Mononuclear cell (primary cell): ENCODE measurements around the gene CCDC177. TPM values are rescaled to one million over a fixed set of nuclear protein-coding genes. Genes with fewer than 3 reads are reported as not detected.

Experiments
- H3K27me3 ChIP-seq: 2 replicates; pipeline ENCODE4 v1.6.0; 2011; ENCODE audit warnings: low read length, control low read depth; ENCODE audit not compliant: insufficient read depth
- H3K4me1 ChIP-seq: 2 replicates; pipeline ENCODE4 v1.5.1; 2011; ENCODE audit warnings: mild to moderate bottlenecking, low read length, control low read depth; ENCODE audit not compliant: insufficient read depth
- H3K4me3 ChIP-seq: 2 replicates; pipeline ENCODE4 v1.5.1; 2011; ENCODE audit warnings: mild to moderate bottlenecking, low read length, moderate library complexity
- H3K9me3 ChIP-seq: 2 replicates; pipeline ENCODE4 v1.5.1; 2011; ENCODE audit warnings: low read depth, mild to moderate bottlenecking, control low read depth, low read length
- total RNA-seq: library from RNA; depleted of rRNA; stranded (reverse); fragments of >200 nt; gene quantifications from one replicate; pipeline ENCODE4 v1.2.3, GENCODE V29; 2012

Gene CCDC177
- not detected for total RNA-seq

DNA sequence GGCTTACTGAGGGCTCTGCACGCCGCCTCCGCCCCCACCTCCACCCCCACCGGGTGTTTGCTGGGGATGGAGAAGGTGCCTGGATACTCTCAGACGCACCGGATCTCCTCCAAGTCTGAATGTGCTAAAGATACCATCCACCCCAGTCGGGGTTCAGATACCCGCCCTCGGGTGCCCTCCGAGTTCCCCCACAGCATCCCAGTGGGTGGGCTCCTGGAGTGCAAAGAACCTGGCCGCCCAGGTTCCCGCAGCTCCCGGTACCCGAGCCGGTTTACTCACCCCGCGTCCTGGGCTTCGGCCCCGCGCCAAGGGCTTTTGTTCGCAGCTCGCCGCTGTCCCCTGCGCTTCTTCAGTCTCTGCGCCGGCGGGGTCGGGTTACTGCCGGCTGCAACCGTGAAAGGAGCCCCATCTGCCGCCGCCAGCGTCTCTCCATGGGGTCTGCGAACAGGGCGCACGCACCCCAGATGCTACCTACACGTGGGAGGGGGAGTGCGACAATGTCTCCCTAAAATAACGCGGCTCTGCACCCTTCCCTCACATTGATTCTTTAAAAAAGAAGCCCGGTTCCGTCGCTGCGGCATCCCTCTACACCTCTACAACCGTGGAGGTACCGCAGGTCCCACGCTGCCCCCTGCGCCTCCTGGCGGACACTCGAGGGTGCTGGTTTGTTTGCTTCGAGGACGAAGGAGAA, at the start of gene CCDC177:
TSS of gene CCDC177 (minus strand) at position 609 of the 691 bp plus-strand sequence. CDS start 1,249 bp downstream, outside the sequence.
- peaks cover 28% of the 10 kb centered on the region for H3K4me1 ChIP-seq

DNA sequence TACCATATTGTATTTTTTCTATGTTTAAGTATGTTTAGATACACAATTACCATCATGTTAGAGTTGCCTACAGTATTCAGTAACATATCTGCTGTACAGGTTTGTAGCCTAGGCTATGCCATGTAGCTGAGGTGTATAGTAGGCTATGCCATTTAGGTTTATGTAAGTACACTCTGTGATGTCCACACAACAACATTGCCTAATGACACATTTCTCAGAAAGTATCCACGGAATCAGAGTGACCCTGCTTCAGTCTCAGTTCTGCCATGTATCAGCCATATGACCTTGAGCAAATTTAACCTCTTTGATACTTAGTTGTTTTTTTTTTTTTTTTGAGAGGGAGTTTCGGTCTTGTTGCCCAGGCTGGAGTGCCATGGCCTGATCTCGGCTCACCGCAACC, 49.5 kb upstream of the CCDC177 start:
- Histone ChIP-seq H3K4me1 (peaks cover 87% of the 10 kb centered on the region), H3K4me3 (no peak overlapping the region), H3K27me3 (no peaks in the 10 kb centered on the region), H3K9me3 (no peaks in the 10 kb centered on the region)

More for the DNA sequence above, at the start of gene CCDC177:
- Histone ChIP-seq H3K9me3 (no peaks in the 10 kb centered on the region), H3K4me3 (peak within 1 kb of the TSS; percentile 12), H3K27me3 (peaks cover 69% of the 10 kb centered on the region)

DNA sequence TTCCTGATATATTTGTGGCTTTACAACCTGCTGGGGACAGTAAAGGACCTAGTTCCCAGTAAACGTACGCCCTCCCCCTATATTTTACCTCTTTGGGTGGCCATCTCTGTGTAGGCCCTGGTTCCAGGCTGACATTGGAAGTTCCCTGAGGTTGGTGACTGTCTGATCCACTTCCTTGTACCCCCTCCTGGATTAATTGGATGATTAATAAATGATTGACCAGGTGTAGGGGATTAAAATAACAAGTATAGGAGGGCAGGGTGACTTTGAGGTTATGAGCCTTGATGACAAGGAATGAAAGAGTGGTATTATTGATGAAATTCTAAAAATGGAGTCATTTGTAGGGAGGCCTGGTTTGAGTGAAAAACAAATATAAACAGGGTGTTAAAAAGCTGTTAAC, 46.3 kb upstream of the CCDC177 start:
- Histone ChIP-seq H3K4me3 (no peak overlapping the region), H3K4me1 (peaks cover 89% of the 10 kb centered on the region), H3K9me3 (no peaks in the 10 kb centered on the region), H3K27me3 (no peaks in the 10 kb centered on the region)

DNA sequence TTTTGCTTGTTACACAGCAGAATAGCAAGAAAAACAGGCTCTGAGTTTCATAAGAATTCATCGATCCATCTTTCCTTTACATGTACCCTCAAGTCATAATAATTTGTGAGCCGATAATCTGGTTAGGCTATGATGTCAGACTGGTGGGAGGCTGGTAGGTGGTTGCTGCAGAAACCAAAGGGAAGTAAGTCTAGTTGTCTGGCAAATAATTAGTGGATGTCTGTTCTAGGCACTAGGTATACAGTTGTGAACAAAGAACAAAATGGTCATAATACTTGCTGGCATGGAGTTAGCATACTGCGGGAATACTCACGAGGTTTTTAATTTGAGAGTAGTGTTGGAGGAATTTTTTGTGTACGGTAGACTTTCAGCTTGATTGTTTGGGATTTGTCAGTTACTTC, 45.5 kb upstream of the CCDC177 start:
- Histone ChIP-seq H3K4me3 (no peak overlapping the region), H3K9me3 (no peaks in the 10 kb centered on the region), H3K4me1 (peaks cover 89% of the 10 kb centered on the region), H3K27me3 (no peaks in the 10 kb centered on the region)

DNA sequence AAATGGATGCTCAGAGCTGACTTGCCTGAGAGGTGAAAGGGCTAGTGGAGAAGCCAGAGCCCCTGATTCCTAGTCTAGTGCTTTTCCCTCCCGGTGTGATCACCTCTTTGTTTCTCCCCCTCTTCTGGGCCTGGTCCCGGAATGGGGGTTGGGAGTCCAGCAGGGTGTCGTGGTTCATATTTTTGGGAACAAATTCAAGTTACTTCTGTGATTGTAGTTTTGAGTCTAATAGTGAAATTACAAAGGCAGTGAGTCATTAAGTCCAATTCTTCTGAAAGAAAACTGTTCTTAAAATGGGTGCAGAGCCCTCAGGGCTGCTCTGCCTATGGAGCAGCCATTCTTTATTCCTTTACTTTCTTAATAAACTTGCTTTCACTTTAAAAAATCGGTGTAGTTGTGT, 44.3 kb upstream of the CCDC177 start:
- Histone ChIP-seq H3K4me3 (no peak overlapping the region), H3K4me1 (peaks cover 89% of the 10 kb centered on the region)

DNA sequence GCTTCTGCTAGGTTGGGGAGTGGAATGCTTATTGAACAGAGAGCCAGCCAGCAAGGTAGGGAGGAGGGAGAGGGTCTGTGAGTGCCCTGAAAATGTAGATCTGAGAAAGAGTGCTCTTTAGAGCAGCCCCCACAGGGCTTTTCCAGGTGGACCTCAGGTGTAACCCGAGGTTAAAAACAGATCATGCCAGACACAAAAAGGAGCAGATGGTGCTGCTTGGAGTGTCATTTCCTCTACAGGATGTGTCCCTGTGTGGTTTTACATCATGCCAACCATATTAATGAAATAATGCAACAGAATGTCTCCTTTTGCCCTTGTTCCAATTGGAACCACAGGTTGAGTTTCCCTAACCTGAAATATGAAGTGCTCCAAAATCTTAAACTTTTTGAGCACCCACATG, 43.1 kb upstream of the CCDC177 start:
- Histone ChIP-seq H3K4me1 (peaks cover 96% of the 10 kb centered on the region), H3K27me3 (no peaks in the 10 kb centered on the region), H3K4me3 (no peak overlapping the region), H3K9me3 (no peaks in the 10 kb centered on the region)

More for the DNA sequence above, 44.3 kb upstream of the CCDC177 start:
- H3K9me3 ChIP-seq = no peaks in the 10 kb centered on the region
- H3K27me3 ChIP-seq = no peaks in the 10 kb centered on the region

DNA sequence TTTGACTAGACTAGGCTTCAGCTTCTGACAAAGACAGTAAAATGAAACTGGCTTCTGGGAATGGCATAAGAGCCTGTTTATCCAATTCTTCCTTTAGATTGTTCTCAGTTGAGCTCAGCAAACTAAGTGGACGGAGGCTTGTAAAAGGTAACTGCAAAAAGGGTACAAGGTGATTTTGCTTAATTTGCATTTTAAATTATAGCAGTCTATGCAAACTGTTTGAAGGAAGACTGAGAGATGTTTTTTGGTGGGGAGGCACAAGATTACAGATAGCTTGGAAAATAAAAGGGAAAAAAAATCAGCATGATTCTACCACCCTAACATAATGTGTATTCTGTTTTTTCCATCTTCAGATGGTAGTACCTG, 41.7 kb upstream of the CCDC177 start:
- Histone ChIP-seq H3K4me3 (no peak overlapping the region), H3K9me3 (no peaks in the 10 kb centered on the region), H3K4me1 (peaks cover 91% of the 10 kb centered on the region), H3K27me3 (no peaks in the 10 kb centered on the region)

DNA sequence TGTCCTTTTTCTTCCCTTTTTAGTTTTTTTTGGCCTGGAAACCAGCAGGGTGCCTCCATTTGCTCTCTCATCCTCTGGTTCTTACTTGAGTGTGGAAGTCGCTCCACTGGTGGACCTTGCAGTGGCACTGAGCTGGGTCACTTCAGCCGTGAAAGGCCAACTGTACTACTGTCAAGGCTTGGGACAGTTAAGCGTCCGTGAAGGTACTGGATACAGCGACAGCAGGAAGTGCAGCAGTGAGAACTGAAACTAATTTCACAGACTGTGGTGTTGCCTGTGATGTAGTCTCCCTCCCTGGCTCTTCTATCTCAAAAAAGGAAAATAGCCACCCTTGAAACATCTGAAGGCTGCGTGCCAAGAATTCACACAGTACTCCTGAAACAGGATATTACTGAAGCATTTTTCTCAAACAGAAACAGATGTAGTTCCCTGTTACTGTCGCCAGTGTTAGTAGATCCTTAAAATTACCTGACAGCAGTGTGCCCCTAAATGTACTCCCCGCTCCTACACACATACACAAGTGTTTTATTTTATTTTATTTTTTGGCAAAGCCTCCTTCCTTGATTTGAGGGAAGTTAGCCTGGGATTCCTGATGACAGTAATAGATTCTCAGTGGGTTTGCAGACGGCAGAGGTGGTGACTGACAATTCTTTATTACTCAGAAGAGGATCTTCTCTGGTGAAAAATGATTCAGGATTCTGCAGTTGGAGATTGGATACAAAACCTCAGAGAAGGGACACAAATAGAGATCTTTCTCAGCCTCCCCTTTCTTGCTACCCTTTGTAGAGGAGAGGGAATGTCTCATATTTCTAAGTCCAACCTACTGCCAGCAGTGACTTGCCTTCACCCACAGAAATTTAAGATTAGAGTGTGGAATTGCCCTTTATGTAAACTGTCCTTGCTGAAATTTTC, 41.1 kb upstream of the CCDC177 start:
- Histone ChIP-seq H3K27me3 (no peaks in the 10 kb centered on the region), H3K9me3 (no peaks in the 10 kb centered on the region), H3K4me1 (peaks cover 89% of the 10 kb centered on the region), H3K4me3 (no peak overlapping the region)

DNA sequence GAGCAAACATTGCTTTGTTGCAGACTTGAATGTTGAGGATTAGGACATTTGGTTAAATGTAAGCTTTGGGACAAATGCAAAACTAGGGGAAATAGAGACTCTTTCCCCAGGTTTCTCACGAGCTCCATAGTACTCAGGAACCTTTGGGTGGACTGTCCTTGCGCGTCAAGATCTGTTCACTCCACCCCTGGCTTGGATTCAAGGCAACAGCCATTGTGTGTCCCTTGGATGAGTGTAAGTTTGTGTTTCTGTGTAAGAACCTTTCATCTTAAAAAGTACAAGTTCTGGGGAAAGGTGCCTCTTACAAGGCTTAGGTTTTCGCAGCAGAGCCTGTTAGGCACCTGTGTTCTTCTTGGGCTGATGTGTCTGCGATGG, 40.4 kb upstream of the CCDC177 start:
- no peaks in the 10 kb centered on the region for H3K27me3 ChIP-seq
- no peaks in the 10 kb centered on the region for H3K9me3 ChIP-seq
- H3K4me3 ChIP-seq = no peak overlapping the region
- H3K4me1 ChIP-seq = peaks cover 89% of the 10 kb centered on the region

DNA sequence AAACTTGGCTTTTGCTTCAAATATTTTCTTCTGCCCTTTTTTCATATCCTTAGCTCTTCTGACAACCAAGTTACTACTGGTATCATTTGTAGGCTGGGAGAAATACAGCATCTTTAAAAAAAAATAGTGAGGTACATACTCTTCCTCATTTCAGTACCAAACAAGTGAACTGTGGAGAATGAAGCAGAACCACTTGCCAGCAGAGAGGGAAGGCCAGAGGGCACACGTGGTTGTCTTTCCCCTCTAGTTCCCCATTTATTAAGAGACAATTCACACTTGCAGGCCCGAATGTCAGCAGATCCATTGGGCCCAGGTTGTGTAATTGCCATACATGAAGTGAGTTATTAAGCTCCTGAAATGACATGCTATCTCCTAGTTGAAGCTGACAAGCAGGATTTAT, 39.9 kb upstream of the CCDC177 start:
- H3K4me1 ChIP-seq = peaks cover 84% of the 10 kb centered on the region
- H3K4me3 ChIP-seq = no peak overlapping the region

DNA sequence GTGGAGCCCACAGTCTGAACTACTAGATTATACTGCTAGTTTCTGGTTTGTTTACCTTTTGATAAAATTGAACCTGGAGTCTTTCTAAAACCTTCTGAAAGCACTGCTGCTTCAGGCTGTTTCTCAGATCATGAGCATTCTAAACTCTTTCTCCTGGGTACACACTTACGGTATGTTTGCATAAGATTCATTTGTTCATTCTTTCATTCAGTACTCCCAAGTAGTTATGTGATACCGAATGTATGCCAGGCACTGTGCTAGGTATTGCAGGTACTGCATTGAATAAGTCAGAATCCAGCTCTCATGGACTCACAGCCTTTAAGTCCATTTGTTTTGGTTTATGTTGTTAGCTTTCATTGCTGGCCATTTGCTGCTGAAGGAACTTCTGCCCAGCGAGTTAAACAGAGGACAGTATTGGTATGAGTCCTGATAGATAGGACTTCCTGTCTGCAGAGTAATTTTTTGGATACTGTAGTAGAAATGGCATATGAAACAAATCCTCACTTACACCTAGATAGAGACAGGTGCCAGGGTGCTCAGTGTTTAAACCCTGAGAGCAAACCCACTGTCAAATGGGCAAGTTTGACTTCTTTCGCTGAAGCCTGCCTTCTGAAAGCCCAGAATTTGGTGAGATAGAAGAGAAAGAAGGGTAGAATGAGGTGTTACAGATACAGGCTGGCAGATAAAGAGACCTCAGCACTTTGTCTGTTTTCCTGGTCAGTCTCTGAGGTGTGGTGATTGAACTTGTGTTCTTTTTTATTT, 38.8 kb upstream of the CCDC177 start:
- peaks cover 73% of the 10 kb centered on the region for H3K4me1 ChIP-seq
- H3K9me3 ChIP-seq = no peaks in the 10 kb centered on the region
- no peaks in the 10 kb centered on the region for H3K27me3 ChIP-seq
- peak overlapping the region; percentile 78 for H3K4me3 ChIP-seq

More for the DNA sequence above, 39.9 kb upstream of the CCDC177 start:
- Histone ChIP-seq H3K9me3 (no peaks in the 10 kb centered on the region), H3K27me3 (no peaks in the 10 kb centered on the region)

DNA sequence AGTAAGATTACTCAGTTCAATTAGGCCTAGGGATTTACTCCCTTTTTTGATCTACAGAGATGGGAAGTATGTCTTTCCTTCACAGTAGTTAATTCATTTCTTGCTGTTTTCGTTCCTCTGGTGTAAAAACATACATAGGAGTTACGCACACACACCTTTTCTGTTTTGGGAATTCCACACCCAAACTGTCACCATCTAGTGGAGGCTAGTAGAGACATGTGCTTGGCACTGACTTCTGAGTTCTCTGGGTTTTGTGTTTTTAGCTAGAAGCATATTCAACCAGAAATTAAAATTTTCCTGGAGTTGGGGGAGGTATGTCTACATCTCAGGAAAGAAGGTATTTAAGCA, 38.1 kb upstream of the CCDC177 start:
- H3K4me1 ChIP-seq = peaks cover 66% of the 10 kb centered on the region
- peak overlapping the region; percentile 78 for H3K4me3 ChIP-seq
- no peaks in the 10 kb centered on the region for H3K9me3 ChIP-seq
- H3K27me3 ChIP-seq = no peaks in the 10 kb centered on the region

DNA sequence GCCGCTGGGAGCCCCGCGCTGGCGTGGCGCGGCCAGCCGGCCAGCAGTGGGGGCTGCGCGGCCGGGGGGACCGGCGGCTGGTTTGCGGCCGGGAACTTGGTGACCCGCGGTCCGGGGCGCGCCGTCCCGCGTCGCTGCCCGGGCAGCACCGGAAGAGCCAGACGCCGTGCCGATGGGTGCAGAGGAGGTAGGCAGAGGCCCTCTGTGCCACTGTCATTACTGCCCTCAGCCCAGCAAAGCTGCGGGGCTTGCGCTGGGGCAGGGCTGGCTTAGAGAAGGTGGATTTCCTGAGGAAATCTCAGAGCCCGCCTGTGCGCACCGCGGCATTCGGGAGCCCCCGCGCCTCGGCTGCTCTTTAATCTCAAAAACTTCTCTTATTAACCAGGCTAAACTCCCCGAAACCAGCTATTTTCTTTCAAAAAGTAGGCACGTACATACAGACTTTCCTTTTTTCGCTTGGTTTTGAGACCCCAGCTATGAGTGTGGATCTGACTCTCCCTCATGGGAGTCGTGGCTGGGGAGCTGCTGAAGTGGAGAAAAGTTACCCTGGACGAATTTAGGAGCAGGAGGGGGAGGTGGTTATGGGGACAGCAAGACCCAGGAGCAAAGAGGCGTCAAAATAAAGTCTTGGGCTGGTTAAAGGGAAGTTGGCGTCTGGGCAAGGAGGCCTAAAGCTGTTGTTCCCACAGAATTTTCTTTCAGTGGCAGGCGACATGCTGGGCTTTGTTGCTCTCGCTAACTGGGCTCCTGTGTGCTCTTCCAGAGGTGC, 37.5 kb upstream of the CCDC177 start:
- no peaks in the 10 kb centered on the region for H3K9me3 ChIP-seq
- H3K27me3 ChIP-seq = no peaks in the 10 kb centered on the region
- peak overlapping the region; percentile 78 for H3K4me3 ChIP-seq
- peaks cover 60% of the 10 kb centered on the region for H3K4me1 ChIP-seq

DNA sequence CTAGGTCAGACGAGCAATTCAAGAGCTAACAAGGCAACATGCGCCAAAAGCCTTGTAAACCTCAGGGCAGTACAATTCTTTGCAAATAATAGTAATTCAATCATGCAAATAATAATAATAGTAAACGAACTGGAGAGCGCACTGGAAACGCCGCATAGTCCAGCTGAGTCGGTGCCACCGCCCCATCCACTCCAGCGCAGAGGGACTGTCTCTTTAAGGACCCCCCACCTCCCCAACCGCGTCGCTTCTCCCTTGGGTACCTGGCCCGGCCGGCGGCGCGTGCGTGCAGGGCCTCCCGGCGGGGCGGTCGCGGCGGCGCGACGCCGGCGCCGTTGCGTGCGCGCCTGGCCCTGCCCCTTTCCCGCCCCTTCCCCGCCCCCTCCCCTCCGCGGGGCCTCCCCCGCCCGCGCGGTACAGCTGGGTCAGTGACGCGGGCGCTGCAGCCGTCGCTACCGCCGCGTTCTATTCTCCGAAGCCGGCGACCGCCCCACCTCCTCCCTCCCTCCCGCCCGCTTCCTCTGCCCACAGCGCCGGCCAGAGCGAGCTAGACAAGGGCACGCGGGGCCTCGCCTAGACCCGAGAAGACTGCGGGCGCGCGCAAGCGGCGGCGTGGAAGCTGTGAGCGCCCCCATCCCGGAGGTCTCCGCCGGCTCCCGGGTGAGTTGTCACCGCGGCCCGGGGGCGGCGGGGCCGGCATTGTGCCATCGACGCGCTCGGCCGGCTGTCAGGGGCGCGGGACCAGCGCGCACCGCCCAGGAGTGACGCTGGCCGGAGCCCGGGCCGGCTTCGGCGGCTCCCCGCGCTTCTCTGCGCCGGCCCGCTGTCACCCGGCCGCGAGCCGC, 36.7 kb upstream of the CCDC177 start, which contains the start of gene SUSD6:
TSS of gene SUSD6 (plus strand) at position 425 of the 842 bp plus-strand sequence. CDS start 46,997 bp downstream, outside the sequence.
- H3K4me3 ChIP-seq = peak within 1 kb of the TSS; percentile 78
- H3K9me3 ChIP-seq = no peaks in the 10 kb centered on the region
- H3K4me1 ChIP-seq = peaks cover 53% of the 10 kb centered on the region
- no peaks in the 10 kb centered on the region for H3K27me3 ChIP-seq
